ENCODE data around the gene CDCA3.

CDCA3 gene

DNA sequence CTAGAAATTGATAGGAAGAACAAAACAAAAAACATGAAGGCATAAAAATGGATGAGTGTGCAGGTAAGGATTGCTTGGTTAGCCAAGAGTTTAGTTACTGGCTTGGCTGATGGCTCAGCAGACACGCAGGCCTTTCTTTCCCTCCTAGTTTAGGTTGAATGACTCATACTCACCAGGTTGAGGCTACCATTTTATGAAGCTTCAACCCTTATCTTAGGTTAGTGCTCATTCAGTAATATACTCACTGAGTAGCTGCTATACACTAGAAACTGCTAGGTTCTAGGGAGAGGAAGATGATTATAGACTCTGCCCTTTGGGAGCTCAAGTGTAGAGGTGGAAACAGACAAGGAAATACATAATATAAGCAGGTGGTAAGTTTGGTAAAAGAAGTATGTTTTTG is 16.8 kb downstream of the CDCA3 start:
- H3K27me3 Mint-ChIP-seq, result no peaks in the 10 kb centered on the region
- H3K36me3 Mint-ChIP-seq, result no peaks in the 10 kb centered on the region
- no peaks in the 10 kb centered on the region for H3K9me3 Mint-ChIP-seq (ENCODE audit: low read depth)
- peaks cover 9% of the 10 kb centered on the region for H3K4me1 Mint-ChIP-seq (ENCODE audit: low read depth)
- no peak overlapping the region for H3K27ac Mint-ChIP-seq
- H3K4me3 Mint-ChIP-seq, result no peak overlapping the region

DNA sequence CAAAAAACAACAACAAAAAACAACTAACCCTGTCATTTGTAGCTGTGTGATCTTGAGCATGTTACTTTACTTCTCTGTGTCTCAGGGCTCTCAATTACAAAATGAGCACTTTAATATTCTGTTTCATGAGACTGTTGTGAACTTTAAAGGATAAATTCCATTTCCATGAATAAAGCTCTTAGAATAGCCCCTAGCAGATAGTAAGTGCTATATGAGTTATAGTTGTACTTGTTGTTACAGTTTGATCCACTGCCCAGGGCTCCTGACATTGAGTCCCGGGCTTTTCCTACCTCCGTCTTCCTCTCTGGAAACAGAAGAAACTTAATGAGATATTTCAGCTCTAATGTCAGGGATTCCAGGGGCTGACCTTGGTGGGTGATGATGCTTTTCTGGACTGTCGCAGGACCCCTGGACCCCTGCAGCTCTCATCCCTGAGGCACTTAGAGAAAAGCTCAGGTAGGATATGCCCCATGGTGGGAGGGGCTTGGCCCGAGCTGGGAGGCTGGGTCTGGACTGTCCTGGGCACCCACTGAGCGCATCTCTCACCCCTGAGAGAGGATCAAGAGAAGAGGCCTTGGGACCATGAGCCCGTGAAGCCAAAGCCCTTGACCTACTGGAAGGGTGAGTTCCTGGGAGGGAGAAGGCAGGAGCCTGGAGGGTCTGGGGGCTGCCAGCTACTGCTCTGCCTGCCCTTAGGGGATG is 17.7 kb downstream of the CDCA3 start:
- Mint-ChIP-seq H3K4me1 (ENCODE audit: low read depth) (peaks cover 14% of the 10 kb centered on the region), H3K4me3 (no peak overlapping the region), H3K27ac (no peak overlapping the region), H3K9me3 (ENCODE audit: low read depth) (no peaks in the 10 kb centered on the region), H3K27me3 (no peaks in the 10 kb centered on the region), H3K36me3 (no peaks in the 10 kb centered on the region)

- Mint-ChIP-seq H3K4me1 (ENCODE audit: low read depth) (peaks cover 21% of the 10 kb centered on the region), H3K4me3 (no peak overlapping the region), H3K36me3 (no peaks in the 10 kb centered on the region), H3K9me3 (ENCODE audit: low read depth) (no peaks in the 10 kb centered on the region), H3K27me3 (peaks cover 2% of the 10 kb centered on the region), H3K27ac (no peak overlapping the region)
Measured at GRCh38 chr12:6832125-6832524, 19.0 kb downstream of the CDCA3 start.

- peaks cover 2% of the 10 kb centered on the region for H3K27me3 Mint-ChIP-seq
- H3K36me3 Mint-ChIP-seq, result no peaks in the 10 kb centered on the region
- H3K9me3 Mint-ChIP-seq (ENCODE audit: low read depth), result no peaks in the 10 kb centered on the region
- H3K27ac Mint-ChIP-seq, result no peak overlapping the region
- no peak overlapping the region for H3K4me3 Mint-ChIP-seq
- peaks cover 21% of the 10 kb centered on the region for H3K4me1 Mint-ChIP-seq (ENCODE audit: low read depth)
Measured at GRCh38 chr12:6831450-6831995, 19.6 kb downstream of the CDCA3 start.

GRCh38 chr12:6830999-6831398 is 20.1 kb downstream of the CDCA3 start:
- H3K4me1 Mint-ChIP-seq (ENCODE audit: low read depth), result peaks cover 21% of the 10 kb centered on the region
- no peak overlapping the region for H3K27ac Mint-ChIP-seq
- no peaks in the 10 kb centered on the region for H3K9me3 Mint-ChIP-seq (ENCODE audit: low read depth)
- H3K4me3 Mint-ChIP-seq, result peak overlapping the region; percentile 39
- H3K36me3 Mint-ChIP-seq, result no peaks in the 10 kb centered on the region
- H3K27me3 Mint-ChIP-seq, result peaks cover 2% of the 10 kb centered on the region

- peak overlapping the region; percentile 39 for H3K4me3 Mint-ChIP-seq
- no peaks in the 10 kb centered on the region for H3K9me3 Mint-ChIP-seq (ENCODE audit: low read depth)
- peaks cover 19% of the 10 kb centered on the region for H3K4me1 Mint-ChIP-seq (ENCODE audit: low read depth)
- H3K27me3 Mint-ChIP-seq, result peaks cover 6% of the 10 kb centered on the region
- H3K27ac Mint-ChIP-seq, result no peak overlapping the region
- H3K36me3 Mint-ChIP-seq, result no peaks in the 10 kb centered on the region
Measured at GRCh38 chr12:6830286-6830890, 20.7 kb downstream of the CDCA3 start.

DNA sequence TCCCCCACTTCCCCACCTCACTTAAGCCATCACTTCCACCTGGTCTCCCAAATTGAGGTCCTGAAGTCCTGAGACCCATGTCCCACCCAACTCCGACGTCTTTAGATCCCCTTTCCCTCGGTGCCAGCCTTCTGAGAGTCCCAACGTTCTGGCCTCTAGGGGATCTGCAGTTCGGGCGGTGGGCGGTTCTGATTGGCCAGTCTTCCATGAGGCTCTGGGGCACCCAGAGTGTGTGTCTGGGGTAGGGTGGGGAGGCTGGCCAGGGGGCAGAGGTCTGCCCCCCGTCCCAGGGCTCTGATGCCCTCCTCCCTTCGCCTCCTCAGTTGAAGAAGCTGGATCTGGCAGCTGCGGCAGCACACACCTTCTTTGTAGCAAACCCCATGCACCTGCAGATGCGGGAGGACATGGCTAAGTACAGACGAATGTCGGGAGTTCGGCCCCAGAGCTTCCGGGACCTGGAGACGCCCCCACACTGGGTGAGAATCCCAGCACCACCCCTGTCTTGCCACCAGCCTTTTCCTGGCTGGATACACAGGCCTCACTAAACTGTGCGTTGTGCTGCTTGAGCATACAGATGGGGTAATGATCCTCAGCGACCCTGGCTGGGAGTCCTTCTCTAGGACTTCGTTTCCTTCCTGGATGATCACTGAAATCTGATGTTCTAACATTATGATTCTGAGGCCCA is 21.4 kb downstream of the CDCA3 start:
- H3K9me3 Mint-ChIP-seq (ENCODE audit: low read depth), result no peaks in the 10 kb centered on the region
- H3K4me1 Mint-ChIP-seq (ENCODE audit: low read depth), result peaks cover 18% of the 10 kb centered on the region
- no peak overlapping the region for H3K27ac Mint-ChIP-seq
- no peaks in the 10 kb centered on the region for H3K36me3 Mint-ChIP-seq
- peak overlapping the region; percentile 85 for H3K4me3 Mint-ChIP-seq
- peaks cover 12% of the 10 kb centered on the region for H3K27me3 Mint-ChIP-seq

- H3K27me3 Mint-ChIP-seq, result peaks cover 16% of the 10 kb centered on the region
- peaks cover 18% of the 10 kb centered on the region for H3K4me1 Mint-ChIP-seq (ENCODE audit: low read depth)
- H3K36me3 Mint-ChIP-seq, result no peaks in the 10 kb centered on the region
Measured at GRCh38 chr12:6828781-6829535, 22.1 kb downstream of the CDCA3 start.

GRCh38 chr12:6827982-6828780 is 22.9 kb downstream of the CDCA3 start, which contains the start of gene P3H3:
TSS of gene P3H3 (plus strand) at chr12:6828407. CDS start at chr12:6828441, 34 bp downstream.
- Mint-ChIP-seq H3K36me3 (no peaks in the 10 kb centered on the region), H3K4me3 (peak within 1 kb of the TSS; percentile 85), H3K27ac (peak within 1 kb of the TSS; percentile 78), H3K27me3 (peaks cover 16% of the 10 kb centered on the region), H3K9me3 (ENCODE audit: low read depth) (no peaks in the 10 kb centered on the region), H3K4me1 (ENCODE audit: low read depth) (peaks cover 18% of the 10 kb centered on the region)

More at GRCh38 chr12:6828781-6829535, 22.1 kb downstream of the CDCA3 start:
- Mint-ChIP-seq H3K9me3 (ENCODE audit: low read depth) (no peaks in the 10 kb centered on the region), H3K4me3 (peak overlapping the region; percentile 85), H3K27ac (peak overlapping the region; percentile 78)

GRCh38 chr12:6827437-6827911 is 23.6 kb downstream of the CDCA3 start:
- no peaks in the 10 kb centered on the region for H3K9me3 Mint-ChIP-seq (ENCODE audit: low read depth)
- peak overlapping the region; percentile 63 for H3K4me3 Mint-ChIP-seq
- H3K36me3 Mint-ChIP-seq, result no peaks in the 10 kb centered on the region
- peaks cover 18% of the 10 kb centered on the region for H3K4me1 Mint-ChIP-seq (ENCODE audit: low read depth)
- H3K27ac Mint-ChIP-seq, result no peak overlapping the region
- peaks cover 19% of the 10 kb centered on the region for H3K27me3 Mint-ChIP-seq

- no peak overlapping the region for H3K27ac Mint-ChIP-seq
- H3K27me3 Mint-ChIP-seq, result peaks cover 20% of the 10 kb centered on the region
- H3K9me3 Mint-ChIP-seq (ENCODE audit: low read depth), result no peaks in the 10 kb centered on the region
- peaks cover 20% of the 10 kb centered on the region for H3K4me1 Mint-ChIP-seq (ENCODE audit: low read depth)
- H3K4me3 Mint-ChIP-seq, result peak overlapping the region; percentile 63
- no peaks in the 10 kb centered on the region for H3K36me3 Mint-ChIP-seq
Measured at GRCh38 chr12:6826734-6827436, 24.2 kb downstream of the CDCA3 start.

GRCh38 chr12:6826125-6826733 is 24.9 kb downstream of the CDCA3 start:
- no peak overlapping the region for H3K27ac Mint-ChIP-seq
- peaks cover 20% of the 10 kb centered on the region for H3K27me3 Mint-ChIP-seq
- no peaks in the 10 kb centered on the region for H3K36me3 Mint-ChIP-seq
- H3K4me1 Mint-ChIP-seq (ENCODE audit: low read depth), result peaks cover 22% of the 10 kb centered on the region
- no peaks in the 10 kb centered on the region for H3K9me3 Mint-ChIP-seq (ENCODE audit: low read depth)
- H3K4me3 Mint-ChIP-seq, result no peak overlapping the region
